ENCODE data around the gene CPXM2. TPM values are rescaled to one million over a fixed set of nuclear protein-coding genes. Genes with fewer than 3 reads are reported as not detected.

Gene CPXM2
- total RNA-seq, 1 experiment from 2014 or later: not detected

DNA sequence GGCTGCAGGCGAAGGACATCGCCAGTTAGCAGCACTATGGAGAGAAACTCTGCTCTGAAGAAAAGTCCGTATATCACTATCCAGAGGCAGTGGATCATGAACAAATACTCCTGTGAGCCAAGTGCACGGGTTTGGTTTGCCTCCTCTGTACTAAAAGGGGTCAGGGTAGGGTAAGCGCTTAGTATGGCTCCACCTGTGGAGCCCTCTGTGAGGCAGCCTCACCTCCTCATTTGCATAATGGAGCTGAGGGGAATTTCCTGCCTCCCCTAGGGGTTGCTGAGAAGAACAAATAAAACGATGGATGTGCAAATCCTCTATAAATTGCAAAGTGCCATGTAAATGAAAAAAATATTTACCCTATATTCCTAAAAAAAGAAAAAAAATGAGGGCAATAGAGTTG lies 162.1 kb downstream of the CPXM2 start:
- ATAC-seq: no peak
- POLR2A ChIA-PET (ENCODE audit: unreplicated experiment): no interaction called here

DNA sequence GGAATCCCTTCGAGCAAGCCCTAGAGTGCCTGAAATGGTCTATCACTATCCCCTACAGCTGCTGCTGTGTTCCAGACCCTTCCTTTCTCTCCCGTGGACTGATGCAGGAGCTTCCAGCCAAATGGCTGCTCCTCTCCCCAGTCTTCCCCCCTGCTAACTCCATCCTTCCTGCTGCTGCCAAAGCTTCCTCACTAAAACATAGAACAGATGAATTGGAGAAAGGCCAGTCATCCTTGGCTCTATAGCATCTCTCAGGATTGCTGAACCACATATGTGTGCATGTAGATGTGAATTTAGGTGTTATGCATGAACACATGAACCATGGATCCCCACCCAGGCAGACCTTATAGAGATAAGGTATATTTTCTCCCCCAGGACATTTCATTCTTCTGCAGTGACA lies 164.8 kb downstream of the CPXM2 start:
- no peak for ATAC-seq
- Histone ChIP-seq H3K4me3 (ENCODE audit: low read length) (no peak overlapping the region), H3K27me3 (ENCODE audit: low read length) (peaks cover 12% of the 10 kb centered on the region; the same call in 1 of the 2 replicates), H3K79me2 (ENCODE audit: low read length) (no peaks in the 10 kb centered on the region), H3K9ac (ENCODE audit: low read length) (no peak overlapping the region), H3K9me2 (replicated peaks; ENCODE audit: low read length) (no peaks in the 10 kb centered on the region), H3F3A (ENCODE audit: low read length, unreplicated experiment) (no peaks in the 10 kb centered on the region), H3K36me3 (ENCODE audit: low read depth, low read length) (no peaks in the 10 kb centered on the region), H2AFZ (ENCODE audit: low read length) (no peak overlapping the region), H3K9me3 (ENCODE audit: low read length) (no peaks in the 10 kb centered on the region), H4K20me1 (ENCODE audit: low read length) (no peaks in the 10 kb centered on the region), H3K4me2 (ENCODE audit: low read length) (no peak overlapping the region), H3K27ac (ENCODE audit: low read length) (no peak overlapping the region), H3K4me1 (ENCODE audit: insufficient read depth, low read length) (no peaks in the 10 kb centered on the region)
- DNase-seq: no peak
- CTCF ChIA-PET: no interaction called here
- TF ChIP-seq EZH2 (IDR thresholded peaks at IDR 0.05; ENCODE audit: low read length, unreplicated experiment): no peak
- TF ChIP-seq EZH2phosphoT487 (IDR thresholded peaks at IDR 0.05; ENCODE audit: borderline replicate concordance, low read length): no peak
- TF ChIP-seq, protein P1, sequence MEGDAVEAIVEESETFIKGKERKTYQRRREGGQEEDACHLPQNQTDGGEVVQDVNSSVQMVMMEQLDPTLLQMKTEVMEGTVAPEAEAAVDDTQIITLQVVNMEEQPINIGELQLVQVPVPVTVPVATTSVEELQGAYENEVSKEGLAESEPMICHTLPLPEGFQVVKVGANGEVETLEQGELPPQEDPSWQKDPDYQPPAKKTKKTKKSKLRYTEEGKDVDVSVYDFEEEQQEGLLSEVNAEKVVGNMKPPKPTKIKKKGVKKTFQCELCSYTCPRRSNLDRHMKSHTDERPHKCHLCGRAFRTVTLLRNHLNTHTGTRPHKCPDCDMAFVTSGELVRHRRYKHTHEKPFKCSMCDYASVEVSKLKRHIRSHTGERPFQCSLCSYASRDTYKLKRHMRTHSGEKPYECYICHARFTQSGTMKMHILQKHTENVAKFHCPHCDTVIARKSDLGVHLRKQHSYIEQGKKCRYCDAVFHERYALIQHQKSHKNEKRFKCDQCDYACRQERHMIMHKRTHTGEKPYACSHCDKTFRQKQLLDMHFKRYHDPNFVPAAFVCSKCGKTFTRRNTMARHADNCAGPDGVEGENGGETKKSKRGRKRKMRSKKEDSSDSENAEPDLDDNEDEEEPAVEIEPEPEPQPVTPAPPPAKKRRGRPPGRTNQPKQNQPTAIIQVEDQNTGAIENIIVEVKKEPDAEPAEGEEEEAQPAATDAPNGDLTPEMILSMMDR (conservative IDR thresholded peaks at IDR 0.05; ENCODE audit: low read depth, low read length): no peak
- POLR2A ChIA-PET (ENCODE audit: unreplicated experiment): no interaction called here
- intact Hi-C loops (cut with micrococcal nuclease): no loop called here
- no TSS peak for BruUV-seq (replicated peaks)

More for the DNA sequence above, 162.1 kb downstream of the CPXM2 start:
- DNase-seq: no peak
- no peak overlapping the region for H2AFZ ChIP-seq (ENCODE audit: low read length)
- peaks cover 12% of the 10 kb centered on the region; the same call in 1 of the 2 replicates for H3K27me3 ChIP-seq (ENCODE audit: low read length)
- intact Hi-C loops (cut with micrococcal nuclease): no loop called here
- H3K4me3 ChIP-seq (ENCODE audit: low read length): no peak overlapping the region
- no peak overlapping the region for H3K9ac ChIP-seq (ENCODE audit: low read length)
- H3K36me3 ChIP-seq (ENCODE audit: low read depth, low read length): no peaks in the 10 kb centered on the region
- H3F3A ChIP-seq (ENCODE audit: low read length, unreplicated experiment): no peaks in the 10 kb centered on the region
- no peak overlapping the region for H3K27ac ChIP-seq (ENCODE audit: low read length)
- H3K4me1 ChIP-seq (ENCODE audit: insufficient read depth, low read length): no peaks in the 10 kb centered on the region
- no peak overlapping the region for H3K4me2 ChIP-seq (ENCODE audit: low read length)
- BruUV-seq (replicated peaks): no TSS peak
- H3K79me2 ChIP-seq (ENCODE audit: low read length): no peaks in the 10 kb centered on the region
- H3K9me3 ChIP-seq (ENCODE audit: low read length): no peaks in the 10 kb centered on the region
- CTCF ChIA-PET: no interaction called here
- TF ChIP-seq EZH2 (IDR thresholded peaks at IDR 0.05; ENCODE audit: low read length, unreplicated experiment) (no peak), EZH2phosphoT487 (IDR thresholded peaks at IDR 0.05; ENCODE audit: borderline replicate concordance, low read length) (no peak)
- TF ChIP-seq, protein P1 (conservative IDR thresholded peaks at IDR 0.05; ENCODE audit: low read depth, low read length): no peak
- H4K20me1 ChIP-seq (ENCODE audit: low read length): no peaks in the 10 kb centered on the region
- no peaks in the 10 kb centered on the region for H3K9me2 ChIP-seq (replicated peaks; ENCODE audit: low read length)

DNA sequence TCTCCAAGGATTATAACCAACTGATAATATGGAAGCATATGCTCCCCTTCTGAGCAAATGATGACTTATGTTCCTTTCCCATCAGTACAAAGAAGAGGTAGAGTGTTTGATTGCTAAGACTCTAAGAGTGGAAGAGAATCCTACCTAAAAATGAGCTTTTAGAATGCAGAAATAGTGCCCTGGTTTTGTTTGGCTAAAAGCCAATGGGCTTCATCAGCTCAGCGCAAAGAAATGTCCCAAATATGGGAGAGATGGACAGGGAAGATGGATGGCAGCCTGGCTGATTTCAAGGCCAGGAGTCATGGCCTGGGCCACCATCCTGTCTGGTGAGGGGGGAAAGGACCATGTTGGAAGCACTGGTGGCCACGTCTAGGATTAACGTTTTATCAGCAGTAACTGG lies 165.2 kb downstream of the CPXM2 start:
- no TSS peak for BruUV-seq (replicated peaks)
- ATAC-seq: no peak
- TF ChIP-seq EZH2phosphoT487 (IDR thresholded peaks at IDR 0.05; ENCODE audit: borderline replicate concordance, low read length) (no peak), EZH2 (IDR thresholded peaks at IDR 0.05; ENCODE audit: low read length, unreplicated experiment) (no peak)
- no peaks in the 10 kb centered on the region for H4K20me1 ChIP-seq (ENCODE audit: low read length)
- no peaks in the 10 kb centered on the region for H3K4me1 ChIP-seq (ENCODE audit: insufficient read depth, low read length)
- intact Hi-C loops (cut with micrococcal nuclease): no loop called here
- peaks cover 12% of the 10 kb centered on the region; the same call in 1 of the 2 replicates for H3K27me3 ChIP-seq (ENCODE audit: low read length)
- H3K79me2 ChIP-seq (ENCODE audit: low read length): no peaks in the 10 kb centered on the region
- H3K36me3 ChIP-seq (ENCODE audit: low read depth, low read length): no peaks in the 10 kb centered on the region
- no peaks in the 10 kb centered on the region for H3K9me2 ChIP-seq (replicated peaks; ENCODE audit: low read length)
- H3K9me3 ChIP-seq (ENCODE audit: low read length): no peaks in the 10 kb centered on the region
- POLR2A ChIA-PET (ENCODE audit: unreplicated experiment): no interaction called here
- no peak overlapping the region for H3K27ac ChIP-seq (ENCODE audit: low read length)
- no peak overlapping the region for H3K4me2 ChIP-seq (ENCODE audit: low read length)
- CTCF ChIA-PET: no interaction called here
- no peaks in the 10 kb centered on the region for H3F3A ChIP-seq (ENCODE audit: low read length, unreplicated experiment)
- H3K4me3 ChIP-seq (ENCODE audit: low read length): no peak overlapping the region
- no peak overlapping the region for H2AFZ ChIP-seq (ENCODE audit: low read length)
- no peak overlapping the region for H3K9ac ChIP-seq (ENCODE audit: low read length)
- no peak for DNase-seq
